ENCODE data around the gene SPDYE3.
"Not testable (repeated sequence)": the region's sequence is repeated elsewhere in the genome, so short reads cannot be mapped to it uniquely, and the experiment has no call there.

SPDYE3 gene

GRCh38 chr7:100349757-100350156 is 42.3 kb downstream of the SPDYE3 start:
- no peak for DNase-seq (ENCODE audit: low read depth)

GRCh38 chr7:100351657-100352058 is 44.2 kb downstream of the SPDYE3 start:
- no peak for DNase-seq (ENCODE audit: low read depth)

GRCh38 chr7:100352230-100352781 is 44.8 kb downstream of the SPDYE3 start:
- not testable (repeated sequence) for DNase-seq (ENCODE audit: low read depth)

GRCh38 chr7:100352984-100353684 is 45.6 kb downstream of the SPDYE3 start:
- no peak for DNase-seq (ENCODE audit: low read depth)

GRCh38 chr7:100353685-100354330 is 46.3 kb downstream of the SPDYE3 start:
- DNase-seq (ENCODE audit: low read depth): no peak

- no peak for DNase-seq (ENCODE audit: low read depth)
These were observed 49.0 kb downstream of the SPDYE3 start for GRCh38 chr7:100356416-100357068.

GRCh38 chr7:100357131-100357561 is 49.6 kb downstream of the SPDYE3 start:
- no peak for DNase-seq (ENCODE audit: low read depth)

GRCh38 chr7:100358027-100358856 is 50.7 kb downstream of the SPDYE3 start, which contains the start of gene PILRB:
Gene PILRB, plus strand, starts transcription at chr7:100358117. Its CDS starts 186 bp downstream, at chr7:100358303.
- DNase-seq (ENCODE audit: low read depth): no peak

- no peak for DNase-seq (ENCODE audit: low read depth)
These were observed 51.3 kb downstream of the SPDYE3 start for GRCh38 chr7:100358857-100359212.

GRCh38 chr7:100360135-100360854 is 52.8 kb downstream of the SPDYE3 start:
- no peak for DNase-seq (ENCODE audit: low read depth)

- DNase-seq (ENCODE audit: low read depth): no peak
These were observed 55.6 kb downstream of the SPDYE3 start for GRCh38 chr7:100363098-100363497.

- not testable (repeated sequence) for DNase-seq (ENCODE audit: low read depth)
These were observed 56.3 kb downstream of the SPDYE3 start for GRCh38 chr7:100363797-100364196.

- no peak for DNase-seq (ENCODE audit: low read depth)
These were observed 57.0 kb downstream of the SPDYE3 start for GRCh38 chr7:100364480-100364879.

GRCh38 chr7:100365998-100366367 is 58.5 kb downstream of the SPDYE3 start:
- DNase-seq (ENCODE audit: low read depth): not testable (repeated sequence)

- no peak for DNase-seq (ENCODE audit: low read depth)
These were observed 59.1 kb downstream of the SPDYE3 start for GRCh38 chr7:100366411-100367250.

- no peak for DNase-seq (ENCODE audit: low read depth)
These were observed 59.7 kb downstream of the SPDYE3 start for GRCh38 chr7:100367251-100367620.

GRCh38 chr7:100367676-100368613 is 60.4 kb downstream of the SPDYE3 start:
- DNase-seq (ENCODE audit: low read depth): no peak

GRCh38 chr7:100369105-100369504 is 61.6 kb downstream of the SPDYE3 start:
- no peak for DNase-seq (ENCODE audit: low read depth)

- no peak for DNase-seq (ENCODE audit: low read depth)
These were observed 62.8 kb downstream of the SPDYE3 start for GRCh38 chr7:100370303-100370702.

Measured in GM04504 (cell line).